Sigmoid colon (tissue), 7 donors: ENCODE results near the gene C1orf198. TPM values are rescaled to one million over a fixed set of nuclear protein-coding genes. Genes with fewer than 3 reads are reported as not detected.

Source experiments
- DNase-seq: peaks from one replicate; pipeline ENCODE4 v3.0.0-alpha.2; 2019
- H3K27ac ChIP-seq, 4 donors: fragments of 200-600 bp; sonication (generic); one replicate each; pipeline ENCODE4 v1.5.1; 2016 to 2019; ENCODE audit warnings: mild to moderate bottlenecking in 1 of 4
- H3K27me3 ChIP-seq, 3 donors: fragments of 200-600 bp; sonication (generic); one replicate each; pipeline ENCODE4 v1.5.1; 2019; ENCODE audit warnings: mild to moderate bottlenecking in 1 of 3
- H3K36me3 ChIP-seq, 4 donors: fragments of 200-600 bp; sonication (generic); one replicate each; pipeline ENCODE4 v1.5.1; 2016 to 2019
- H3K4me1 ChIP-seq, 4 donors: fragments of 200-600 bp; sonication (generic); one replicate each; pipeline ENCODE4 v1.5.1; 2017 to 2019
- H3K4me3 ChIP-seq, 4 donors: fragments of 200-600 bp; sonication (generic); one replicate each; pipeline ENCODE4 v1.5.1; 2017 to 2019; ENCODE audit warnings: mild to moderate bottlenecking in 2 of 4, moderate library complexity in 1 of 4
- H3K9me3 ChIP-seq, 4 donors: fragments of 200-600 bp in 3 of 4; sonication (generic) in 3 of 4; one replicate each; pipeline versions ENCODE4 v1.5.1 to v1.6.1; 2013 to 2019
- CTCF ChIP-seq, 4 experiments: fragments of 450-650 bp in 3 of 4; fragments of 200-600 bp in 1 of 4; IDR thresholded peaks; one replicate each; pipeline ENCODE4 v1.5.1; 2016 to 2019; ENCODE audit warnings: antibody characterized with exemption in 4 of 4, mild to moderate bottlenecking in 3 of 4, moderate library complexity in 2 of 4
- EP300 ChIP-seq, 4 donors: sonication (generic); formaldehyde crosslinking; IDR thresholded peaks; one replicate each; pipeline ENCODE4 v1.6.1; 2017; ENCODE audit warnings: antibody characterized with exemption in 4 of 4
- POLR2A ChIP-seq, 2 donors: fragments of 450-650 bp; IDR thresholded peaks; one replicate each; pipeline ENCODE4 v1.6.1; 2016; ENCODE audit warnings: antibody characterized with exemption in 2 of 2, mild to moderate bottlenecking in 2 of 2, moderate library complexity in 2 of 2
- POLR2AphosphoS5 ChIP-seq, 4 donors: sonication (generic); formaldehyde crosslinking; IDR thresholded peaks; one replicate each; pipeline ENCODE4 v1.6.1; 2017; ENCODE audit warnings: antibody characterized with exemption in 4 of 4
- WGBS, 2 donors: extraction: QIAGEN DNeasy Blood & Tissue Kit; methylation state at CpG; one replicate each; pipeline ENCODE4 v1.1.7; 2013; 5-methylcytosine and 5-hydroxymethylcytosine counted together
- intact Hi-C: fragments of 100-400 bp; cut with DNase I; formaldehyde crosslinking; loops from one replicate; pipeline ENCODE4 v1.15.1; 2023
- polyA plus RNA-seq, 3 donors: library from polyadenylated mRNA; stranded (reverse); fragments of 200-250 nt; gene quantifications; one replicate each; pipeline ENCODE4 v1.2.3, GENCODE V29; 2013
- total RNA-seq, 4 donors: library from RNA; depleted of rRNA; stranded (reverse); fragments of >200 nt; gene quantifications; one replicate each; pipeline ENCODE4 v1.1.0, GENCODE V29; 2016
- donor health status: healthy with polysubstance abuse.
- donor health status: Bipolar disorder and iron deficiency.
- donor health status: healthy.

The C1orf198 gene
- total and polyA plus RNA-seq, 7 donors, result 4.9 to 63.5 (median 42.1) TPM

GRCh38 chr1:230798491-230798890, 69.8 kb downstream of the C1orf198 start:
- H3K4me3 ChIP-seq, result no peak overlapping the region
- no peak for TF ChIP-seq CTCF (IDR thresholded peaks at IDR 0.05)
- no peak for TF ChIP-seq POLR2AphosphoS5 (IDR thresholded peaks at IDR 0.05)
- TF ChIP-seq EP300 (IDR thresholded peaks at IDR 0.05), result no peak
- TF ChIP-seq POLR2A (IDR thresholded peaks at IDR 0.05), result no peak
- 87 to 92% methylated on average over 5 of the region's 5 CpGs for WGBS, 2 donors
- no peaks in the 10 kb centered on the region for H3K36me3 ChIP-seq
- no peaks in the 10 kb centered on the region for H3K4me1 ChIP-seq
- intact Hi-C loops, result loop anchor here (1.0 to 10.0 kb wide), 5 partner anchors 69 to 412 kb away; partner anchors contain the start of genes ARV1, C1orf198 and TTC13
- DNase-seq, result no peak
- H3K27me3 ChIP-seq, result no peaks in the 10 kb centered on the region
- no peak overlapping the region for H3K27ac ChIP-seq
- H3K9me3 ChIP-seq, result no peaks in the 10 kb centered on the region

- TF ChIP-seq CTCF (IDR thresholded peaks at IDR 0.05), result peak; percentile 74 to 80 (median 76)
- TF ChIP-seq EP300 (IDR thresholded peaks at IDR 0.05), result no peak
These were observed 70.4 kb downstream of the C1orf198 start for GRCh38 chr1:230797942-230798365.

GRCh38 chr1:230797376-230797920, 70.9 kb downstream of the C1orf198 start:
- H3K4me1 ChIP-seq, result no peaks in the 10 kb centered on the region
- no peak overlapping the region for H3K4me3 ChIP-seq
- no peak overlapping the region for H3K27ac ChIP-seq
- intact Hi-C loops, result loop anchor here (5.0 to 10.0 kb wide), 3 partner anchors 70 to 180 kb away; partner anchors contain the start of genes ARV1, C1orf198 and TTC13
- H3K27me3 ChIP-seq, result no peaks in the 10 kb centered on the region
- 80 to 81% methylated on average over 13 of the region's 13 CpGs for WGBS, 2 donors
- no peaks in the 10 kb centered on the region for H3K36me3 ChIP-seq
- no peaks in the 10 kb centered on the region for H3K9me3 ChIP-seq
- no peak for DNase-seq
- TF ChIP-seq POLR2A (IDR thresholded peaks at IDR 0.05), result no peak
- no peak for TF ChIP-seq CTCF (IDR thresholded peaks at IDR 0.05)
- no peak for TF ChIP-seq POLR2AphosphoS5 (IDR thresholded peaks at IDR 0.05)
- TF ChIP-seq EP300 (IDR thresholded peaks at IDR 0.05), result no peak

More at GRCh38 chr1:230797942-230798365, 70.4 kb downstream of the C1orf198 start:
- H3K4me1 ChIP-seq, result no peaks in the 10 kb centered on the region
- no peak overlapping the region for H3K4me3 ChIP-seq
- H3K27me3 ChIP-seq, result no peaks in the 10 kb centered on the region
- intact Hi-C loops, result loop anchor here (1.0 to 10.0 kb wide), 5 partner anchors 69 to 413 kb away; partner anchors contain the start of genes ARV1, C1orf198 and TTC13
- H3K9me3 ChIP-seq, result no peaks in the 10 kb centered on the region
- peak; percentile 87 for DNase-seq
- no peak overlapping the region for H3K27ac ChIP-seq
- WGBS, 2 donors, result 35% methylated on average over 7 of the region's 7 CpGs
- no peaks in the 10 kb centered on the region for H3K36me3 ChIP-seq

DNA sequence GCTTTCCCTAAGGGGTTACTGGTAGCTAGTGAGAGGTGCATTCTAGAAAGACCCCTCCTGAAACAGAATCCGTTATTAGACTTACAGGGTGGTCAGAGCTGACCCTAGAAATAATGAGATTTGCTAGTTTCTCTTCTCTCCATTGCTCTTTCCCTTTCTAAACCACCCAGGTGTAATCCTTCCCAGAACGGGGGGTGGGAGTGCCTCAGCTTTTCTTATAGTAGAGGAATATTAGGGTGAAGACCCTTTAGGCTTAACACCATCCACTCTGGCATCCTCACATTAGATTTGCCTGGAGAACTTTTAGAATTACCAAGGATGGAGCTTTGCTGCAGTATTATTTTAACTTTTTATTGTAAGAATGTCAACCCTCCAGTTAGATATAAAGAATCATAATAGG, 71.7 kb downstream of the C1orf198 start:
- Histone ChIP-seq H3K36me3 (no peaks in the 10 kb centered on the region), H3K27me3 (no peaks in the 10 kb centered on the region), H3K4me1 (no peaks in the 10 kb centered on the region), H3K27ac (no peak overlapping the region), H3K9me3 (no peaks in the 10 kb centered on the region), H3K4me3 (no peak overlapping the region)
- no peak for TF ChIP-seq EP300 (IDR thresholded peaks at IDR 0.05)
- intact Hi-C loops, result loop anchor here (5.0 to 10.0 kb wide), 3 partner anchors 71 to 181 kb away; partner anchors contain the start of genes ARV1, C1orf198 and TTC13
- DNase-seq, result no peak
- 45 to 68% methylated on average over 2 of the region's 2 CpGs for WGBS, 2 donors

DNA sequence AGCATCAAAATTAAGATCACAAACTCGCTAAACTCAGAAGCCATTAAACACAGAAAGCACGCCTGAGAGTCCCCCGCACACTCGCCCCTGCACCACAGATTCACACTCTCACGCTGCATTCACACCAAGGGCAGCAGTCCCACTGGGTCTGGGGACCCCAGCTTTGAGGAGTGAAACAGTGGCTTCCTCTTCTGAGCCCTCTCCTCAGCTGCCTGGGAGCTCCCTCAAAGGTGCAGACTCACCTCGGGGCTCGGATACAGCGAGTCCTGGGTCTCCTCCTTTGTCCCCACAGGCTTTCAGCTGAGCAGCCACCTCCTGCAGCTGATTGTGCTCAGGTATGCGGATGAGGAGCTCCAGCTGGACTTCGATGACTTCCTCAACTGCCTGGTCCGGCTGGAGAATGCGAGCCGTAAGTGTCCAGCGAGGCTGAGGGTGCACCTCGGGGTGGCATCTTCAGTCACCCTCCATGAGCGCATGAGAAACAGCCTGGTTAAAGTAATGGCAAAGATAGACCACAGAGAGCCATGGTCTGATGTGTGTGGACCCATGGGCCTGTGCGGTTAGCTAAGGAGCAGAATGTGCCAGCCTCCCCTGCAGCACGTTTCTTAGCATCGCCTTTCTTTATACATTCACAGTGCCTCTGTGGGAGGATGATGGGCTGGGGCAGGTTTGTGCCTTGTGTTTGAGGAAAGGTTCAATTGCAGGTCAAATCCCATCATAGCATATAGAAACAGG, 73.3 kb downstream of the C1orf198 start:
- Histone ChIP-seq H3K27ac (no peak overlapping the region), H3K27me3 (no peaks in the 10 kb centered on the region), H3K36me3 (no peaks in the 10 kb centered on the region), H3K4me1 (no peaks in the 10 kb centered on the region), H3K4me3 (no peak overlapping the region), H3K9me3 (no peaks in the 10 kb centered on the region)
- 90 to 91% methylated on average over 19 of the region's 19 CpGs for WGBS, 2 donors
- intact Hi-C loops, result loop anchor here (5.0 to 10.0 kb wide), 4 partner anchors 53 to 182 kb away; partner anchors contain the start of genes ARV1, C1orf198 and TTC13
- no peak for DNase-seq
- no peak for TF ChIP-seq CTCF (IDR thresholded peaks at IDR 0.05)
